Astrocyte (in vitro differentiated cells and primary cell): ENCODE measurements around the gene MB.

ENCODE experiments used
- EZH2 ChIP-seq: IDR thresholded peaks from 2 replicates; pipeline ENCODE4 v1.6.1; 2012; ENCODE audit warnings: mild to moderate bottlenecking, low read length, inconsistent platforms; ENCODE audit not compliant: insufficient read depth
- TF ChIP-seq, protein P1 (sequence below): IDR thresholded peaks from 2 replicates; pipeline ENCODE4 v1.5.1; 2011; ENCODE audit warnings: low read depth, mild to moderate bottlenecking, inconsistent platforms, low read length, moderate library complexity; ENCODE audit not compliant: insufficient read depth

GRCh38 chr22:35577799-35578659 is 39.1 kb downstream of the MB start:
- TF ChIP-seq, protein P1, sequence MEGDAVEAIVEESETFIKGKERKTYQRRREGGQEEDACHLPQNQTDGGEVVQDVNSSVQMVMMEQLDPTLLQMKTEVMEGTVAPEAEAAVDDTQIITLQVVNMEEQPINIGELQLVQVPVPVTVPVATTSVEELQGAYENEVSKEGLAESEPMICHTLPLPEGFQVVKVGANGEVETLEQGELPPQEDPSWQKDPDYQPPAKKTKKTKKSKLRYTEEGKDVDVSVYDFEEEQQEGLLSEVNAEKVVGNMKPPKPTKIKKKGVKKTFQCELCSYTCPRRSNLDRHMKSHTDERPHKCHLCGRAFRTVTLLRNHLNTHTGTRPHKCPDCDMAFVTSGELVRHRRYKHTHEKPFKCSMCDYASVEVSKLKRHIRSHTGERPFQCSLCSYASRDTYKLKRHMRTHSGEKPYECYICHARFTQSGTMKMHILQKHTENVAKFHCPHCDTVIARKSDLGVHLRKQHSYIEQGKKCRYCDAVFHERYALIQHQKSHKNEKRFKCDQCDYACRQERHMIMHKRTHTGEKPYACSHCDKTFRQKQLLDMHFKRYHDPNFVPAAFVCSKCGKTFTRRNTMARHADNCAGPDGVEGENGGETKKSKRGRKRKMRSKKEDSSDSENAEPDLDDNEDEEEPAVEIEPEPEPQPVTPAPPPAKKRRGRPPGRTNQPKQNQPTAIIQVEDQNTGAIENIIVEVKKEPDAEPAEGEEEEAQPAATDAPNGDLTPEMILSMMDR, result no peak
- TF ChIP-seq EZH2, result no peak
